Right renal cortex interstitium (tissue), 3 donors: ENCODE data around the gene ADAT2. TPM values are rescaled to one million over a fixed set of nuclear protein-coding genes. Genes with fewer than 3 reads are reported as not detected.
A peak's percentile ranks its signal among the peaks of the same experiment; 100 is the strongest.

Experiments
- DNase-seq, 3 donors: peaks; one replicate each; pipeline ENCODE4 v3.0.0-alpha.2; 2013; ENCODE audit warnings: low read depth in 3 of 3, low spot score in 2 of 3
- polyA plus RNA-seq, 3 donors: library from polyadenylated mRNA; unstranded; fragments of 120-200 nt; gene quantifications; one replicate each; pipeline ENCODE4 v1.2.1, GENCODE V29; 2013; ENCODE audit not compliant: insufficient read length in 3 of 3

The ADAT2 gene
- polyA plus RNA-seq, 3 donors: 9.3 to 11.7 (median 11.2) TPM

- DNase-seq: no peak
Observed at GRCh38 chr6:143399176-143399575, 51.3 kb downstream of the ADAT2 start.

GRCh38 chr6:143397227-143398222 is 53.0 kb downstream of the ADAT2 start:
- peak; percentile 45 to 59 (median 52) for DNase-seq

- DNase-seq: no peak
Observed at GRCh38 chr6:143396497-143397226, 53.8 kb downstream of the ADAT2 start.

GRCh38 chr6:143395699-143396098 is 54.8 kb downstream of the ADAT2 start:
- no peak for DNase-seq

- DNase-seq: no peak
Observed at GRCh38 chr6:143394389-143394788, 56.1 kb downstream of the ADAT2 start.

GRCh38 chr6:143390278-143390677 is 60.2 kb downstream of the ADAT2 start:
- no peak for DNase-seq

GRCh38 chr6:143385636-143386035 is 64.9 kb downstream of the ADAT2 start:
- DNase-seq: no peak

GRCh38 chr6:143376861-143377260 is 73.6 kb downstream of the ADAT2 start:
- DNase-seq: no peak

- no peak for DNase-seq
Observed at GRCh38 chr6:143376375-143376774, 74.1 kb downstream of the ADAT2 start.

- no peak for DNase-seq
Observed at GRCh38 chr6:143375022-143375585, 75.4 kb downstream of the ADAT2 start.

- DNase-seq: no peak
Observed at GRCh38 chr6:143374014-143374413, 76.5 kb downstream of the ADAT2 start.

Other genes with a start within 250 kb of the ADAT2 start
- 10 to 100 TPM; 34.2 to 41.4 (median 38.4) TPM for gene PEX3, start 110 bp upstream of the ADAT2 start, polyA plus RNA-seq
- gene FUCA2, start 61.0 kb upstream of the ADAT2 start, polyA plus RNA-seq: 10 to 100 TPM; 58.7 to 73.1 (median 68.8) TPM
- gene PHACTR2, start 227.3 kb upstream of the ADAT2 start, polyA plus RNA-seq: 10 to 100 TPM; 31.8 to 39.0 (median 34.3) TPM